Mesenteric fat pad (tissue), 1 donor: ENCODE data around the gene KCNQ5. TPM values are rescaled to one million over a fixed set of nuclear protein-coding genes. Genes with fewer than 3 reads are reported as not detected.

Experiments
- DNase-seq: peaks from one replicate; pipeline ENCODE4 v3.0.0-alpha.2; 2020; ENCODE audit warnings: low spot score
- microRNA-seq: library from miRNA; unstranded; fragments of <30 nt; microRNA quantifications from one replicate; pipeline ENCODE4 v1.2.0, GENCODE V29; 2020; ENCODE audit warnings: borderline number of aligned reads
- total RNA-seq: library from RNA; stranded (reverse); fragmentation: NEBNext Ultra II Directional; extraction: Animal tissue kit (Norgen Biotek cat#: 25700); gene quantifications from one replicate; pipeline ENCODE4 v1.2.1, GENCODE V29; 2021
- donor health status: DM: yes; HTN: yes; CAD: no.

KCNQ5 gene
- total RNA-seq, 1 donor from 2014 or later = not detected

DNA sequence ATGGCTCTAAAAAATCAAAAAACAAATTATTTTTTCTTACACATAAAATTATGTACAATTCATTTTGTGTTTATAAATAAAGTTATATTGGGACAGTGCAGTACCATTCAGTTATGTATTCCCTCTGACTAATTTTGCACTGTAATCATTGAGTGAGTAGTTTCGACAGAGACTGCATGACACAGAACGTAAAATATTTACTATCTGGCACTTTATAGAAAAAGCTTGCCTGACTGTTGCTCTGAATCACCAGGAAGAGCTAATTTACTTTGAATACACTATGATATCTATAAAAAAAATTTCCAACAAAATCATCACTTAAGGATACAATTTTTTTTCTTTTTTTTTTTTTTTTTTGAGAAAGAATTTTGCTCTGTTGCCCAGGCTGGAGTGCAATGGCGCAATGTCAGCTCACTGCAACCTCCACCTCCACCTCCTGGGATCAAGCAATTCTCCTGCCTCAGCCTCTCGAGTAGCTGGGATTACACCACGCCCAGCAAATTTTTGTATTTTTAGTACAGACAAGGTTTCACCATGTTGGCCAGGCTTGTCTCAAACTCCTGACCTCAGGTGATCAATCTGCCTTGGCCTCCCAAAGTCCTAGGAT is 614.4 kb downstream of the KCNQ5 start:
- DNase-seq = no peak

DNA sequence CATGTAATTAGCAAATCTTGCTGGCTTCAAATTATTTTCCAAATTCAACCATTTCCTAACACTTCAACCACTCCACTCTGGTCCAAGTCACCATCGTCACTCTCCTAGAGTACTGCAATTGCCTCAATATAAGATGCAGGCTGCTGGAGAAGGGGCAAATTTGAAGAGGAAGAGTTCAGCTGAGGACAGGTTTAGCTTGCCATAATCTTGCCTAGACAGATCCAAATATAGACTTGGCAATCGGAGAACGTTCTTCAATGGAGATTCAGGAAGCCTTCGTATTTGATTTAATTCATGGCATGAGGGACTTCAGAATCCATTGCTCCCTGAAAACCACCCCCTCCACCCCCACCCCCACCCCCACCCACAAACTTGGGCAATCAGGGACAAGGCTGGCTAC is 618.9 kb downstream of the KCNQ5 start:
- no peak for DNase-seq

DNA sequence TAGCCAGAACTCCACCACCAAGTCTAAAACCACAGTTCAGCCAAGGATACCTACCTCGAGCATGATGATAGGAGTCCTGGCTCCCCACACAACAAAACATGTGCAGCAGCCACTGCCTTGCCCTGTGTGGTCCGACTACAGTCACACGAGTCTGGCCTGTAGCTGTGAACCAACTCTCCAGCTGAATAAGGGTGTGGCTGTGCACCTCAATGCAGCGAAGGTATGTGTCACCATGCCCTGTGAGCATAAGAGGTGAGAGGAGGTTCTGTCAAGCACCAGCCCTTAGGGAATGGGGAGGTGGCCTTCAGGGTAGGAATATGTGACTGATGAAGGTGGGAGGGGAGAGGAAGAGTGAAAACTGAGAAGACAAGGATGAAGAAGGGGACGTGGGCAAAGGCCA is 620.1 kb downstream of the KCNQ5 start:
- no peak for DNase-seq

Small RNAs within 50 kb of the gene (microRNA-seq; reads per million reads assigned to microRNA genes)
- not detected for gene MIR4282
